NCI-H2196 (cell line): ENCODE measurements around the gene HMOX1.
A peak's percentile ranks its signal among the peaks of the same experiment; 100 is the strongest.

ENCODE experiments used
- DNase-seq: peaks from one replicate; lab custom pipeline; 2025; ENCODE audit not compliant: unreplicated experiment; lab: John Stamatoyannopoulos, UW

The HMOX1 gene, protein sequence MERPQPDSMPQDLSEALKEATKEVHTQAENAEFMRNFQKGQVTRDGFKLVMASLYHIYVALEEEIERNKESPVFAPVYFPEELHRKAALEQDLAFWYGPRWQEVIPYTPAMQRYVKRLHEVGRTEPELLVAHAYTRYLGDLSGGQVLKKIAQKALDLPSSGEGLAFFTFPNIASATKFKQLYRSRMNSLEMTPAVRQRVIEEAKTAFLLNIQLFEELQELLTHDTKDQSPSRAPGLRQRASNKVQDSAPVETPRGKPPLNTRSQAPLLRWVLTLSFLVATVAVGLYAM

DNA sequence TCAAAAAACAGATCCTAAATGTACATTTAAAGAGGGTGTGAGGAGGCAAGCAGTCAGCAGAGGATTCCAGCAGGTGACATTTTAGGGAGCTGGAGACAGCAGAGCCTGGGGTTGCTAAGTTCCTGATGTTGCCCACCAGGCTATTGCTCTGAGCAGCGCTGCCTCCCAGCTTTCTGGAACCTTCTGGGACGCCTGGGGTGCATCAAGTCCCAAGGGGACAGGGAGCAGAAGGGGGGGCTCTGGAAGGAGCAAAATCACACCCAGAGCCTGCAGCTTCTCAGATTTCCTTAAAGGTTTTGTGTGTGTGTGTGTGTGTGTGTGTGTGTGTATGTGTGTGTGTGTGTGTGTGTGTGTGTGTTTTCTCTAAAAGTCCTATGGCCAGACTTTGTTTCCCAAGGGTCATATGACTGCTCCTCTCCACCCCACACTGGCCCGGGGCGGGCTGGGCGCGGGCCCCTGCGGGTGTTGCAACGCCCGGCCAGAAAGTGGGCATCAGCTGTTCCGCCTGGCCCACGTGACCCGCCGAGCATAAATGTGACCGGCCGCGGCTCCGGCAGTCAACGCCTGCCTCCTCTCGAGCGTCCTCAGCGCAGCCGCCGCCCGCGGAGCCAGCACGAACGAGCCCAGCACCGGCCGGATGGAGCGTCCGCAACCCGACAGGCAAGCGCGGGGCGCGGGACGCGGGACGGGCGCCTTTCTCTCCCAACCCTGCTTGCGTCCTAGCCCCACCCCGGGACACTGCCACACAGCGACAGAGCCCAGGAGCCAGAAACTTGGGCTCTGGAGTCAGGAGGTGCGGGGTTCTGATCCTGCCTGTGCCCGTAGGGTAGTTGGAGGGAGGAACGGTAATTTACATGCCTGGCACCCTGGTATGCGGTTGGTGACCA lies at the start of gene HMOX1:
TSS of gene HMOX1 (plus strand) at position 560 of the 887 bp plus-strand sequence. CDS start at position 638, 78 bp downstream.
- peak; percentile 61 for DNase-seq

DNA sequence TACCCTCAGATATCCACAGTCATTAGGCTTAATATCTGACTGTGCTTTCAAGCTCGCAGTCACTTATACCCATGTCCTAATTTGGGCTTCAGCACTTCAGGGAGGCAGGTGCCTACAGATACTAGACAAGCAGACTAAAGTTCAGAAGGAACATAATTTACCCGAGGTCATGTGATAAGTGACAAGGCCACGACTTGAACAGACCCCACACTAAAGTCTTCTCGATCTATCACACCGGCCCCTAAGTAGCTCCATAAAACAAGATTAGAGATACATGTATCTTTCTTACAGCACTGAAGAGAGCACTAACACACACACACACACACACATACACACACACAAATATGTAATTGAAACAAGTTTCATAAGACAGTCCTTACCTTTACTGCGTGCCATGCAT lies 48.6 kb upstream of the HMOX1 start:
- no peak for DNase-seq

DNA sequence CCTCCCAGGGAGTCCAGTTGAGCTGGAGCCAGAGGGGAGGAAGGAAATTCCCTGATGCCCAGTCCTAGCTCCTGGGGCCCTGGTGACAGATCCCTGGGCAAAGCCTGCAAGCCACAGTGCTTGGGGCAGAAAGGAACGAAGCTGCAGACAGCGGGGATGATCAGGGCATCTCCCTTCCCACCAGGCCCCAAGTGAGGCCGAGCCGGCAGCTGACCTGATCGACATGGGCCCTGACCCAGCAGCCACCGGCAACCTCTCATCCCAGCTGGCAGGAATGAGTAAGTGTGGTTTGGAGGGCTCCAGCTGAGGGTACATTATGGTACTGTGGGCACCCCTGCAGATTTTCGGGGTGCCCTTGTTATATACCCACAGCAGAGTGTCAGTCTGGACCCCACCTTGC lies 47.7 kb upstream of the HMOX1 start:
- DNase-seq, result no peak

GRCh38 chr22:35334004-35334403 lies 46.9 kb upstream of the HMOX1 start:
- DNase-seq, result no peak

DNA sequence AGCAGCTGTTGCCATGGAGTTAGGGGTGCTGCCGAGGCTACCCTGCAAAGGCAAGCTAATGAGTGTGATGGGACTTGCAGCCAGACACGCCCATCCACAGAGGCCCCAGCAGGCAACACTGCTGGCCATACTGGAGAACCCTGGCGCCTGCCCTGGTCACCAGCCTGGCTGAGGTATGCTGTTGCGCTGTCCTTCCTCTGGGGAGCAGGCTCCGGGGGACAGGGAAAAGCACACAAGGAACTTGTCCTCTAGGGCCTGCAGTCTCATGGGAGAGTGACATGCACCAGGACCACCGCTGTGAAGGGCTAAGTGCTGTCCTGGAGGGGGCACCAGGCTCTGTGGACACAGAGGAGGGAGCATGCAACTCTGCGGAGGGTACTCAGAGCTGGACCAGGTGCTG lies 45.4 kb upstream of the HMOX1 start:
- no peak for DNase-seq

DNA sequence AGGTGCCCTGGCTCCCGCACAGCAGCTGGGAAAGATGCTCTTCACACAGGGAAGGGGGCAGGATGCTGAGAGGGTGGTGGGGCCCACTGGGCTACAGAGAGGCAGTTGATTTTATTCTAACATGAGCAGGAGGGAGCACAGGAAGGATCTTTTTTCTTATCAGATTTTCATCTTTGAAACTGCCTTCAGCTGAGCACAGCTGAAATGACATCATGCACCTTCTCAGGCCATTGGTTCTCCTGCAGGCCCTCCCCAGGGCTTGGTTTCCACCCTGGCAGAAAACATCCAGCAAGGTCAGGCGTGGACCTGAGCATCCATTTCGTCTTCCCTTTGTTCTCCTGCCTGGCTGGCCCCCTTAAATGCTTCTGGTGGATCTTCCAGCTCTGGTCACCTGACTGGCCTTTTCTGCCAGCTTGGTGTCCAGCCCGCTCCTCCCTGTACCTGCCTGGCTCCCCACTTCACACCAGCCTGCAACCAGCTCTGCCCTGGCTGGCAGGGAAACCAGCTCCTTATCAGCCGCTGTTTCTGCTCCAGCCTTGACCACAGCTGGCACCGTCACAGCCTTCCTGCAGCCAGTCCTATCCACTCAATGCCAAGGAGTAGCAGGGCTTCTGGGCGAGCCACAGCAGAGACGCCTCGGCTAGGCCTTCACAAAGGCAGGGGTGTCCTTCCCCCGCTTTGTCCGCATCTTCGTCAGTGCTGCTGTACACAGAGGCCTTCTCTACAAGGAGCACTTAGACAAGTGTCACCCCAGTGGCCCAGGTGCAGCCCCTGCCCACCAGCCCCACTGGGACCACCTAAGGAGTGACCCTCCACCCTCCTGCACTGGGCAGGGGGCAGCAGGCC lies 44.7 kb upstream of the HMOX1 start:
- DNase-seq, result peak; percentile 25

DNA sequence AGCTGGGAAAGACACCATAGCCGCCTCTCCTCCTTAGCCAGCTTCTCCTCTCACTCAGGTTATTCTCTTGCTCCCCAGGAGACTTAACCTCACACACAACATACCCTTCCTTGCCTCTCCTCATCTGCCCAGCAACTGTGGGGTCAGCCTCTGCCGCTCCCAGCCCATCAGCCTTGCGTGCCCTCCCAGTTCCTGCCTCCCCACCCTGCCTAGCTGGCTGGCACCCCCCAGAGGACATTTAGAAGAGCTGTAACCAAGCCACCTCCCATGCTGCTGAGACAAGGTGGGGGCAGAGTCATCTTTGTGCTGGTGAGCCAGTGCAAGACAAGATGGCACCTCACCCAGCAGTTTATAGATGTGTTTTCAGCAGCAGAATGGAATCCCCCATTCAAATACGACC lies 43.0 kb upstream of the HMOX1 start:
- DNase-seq, result no peak

DNA sequence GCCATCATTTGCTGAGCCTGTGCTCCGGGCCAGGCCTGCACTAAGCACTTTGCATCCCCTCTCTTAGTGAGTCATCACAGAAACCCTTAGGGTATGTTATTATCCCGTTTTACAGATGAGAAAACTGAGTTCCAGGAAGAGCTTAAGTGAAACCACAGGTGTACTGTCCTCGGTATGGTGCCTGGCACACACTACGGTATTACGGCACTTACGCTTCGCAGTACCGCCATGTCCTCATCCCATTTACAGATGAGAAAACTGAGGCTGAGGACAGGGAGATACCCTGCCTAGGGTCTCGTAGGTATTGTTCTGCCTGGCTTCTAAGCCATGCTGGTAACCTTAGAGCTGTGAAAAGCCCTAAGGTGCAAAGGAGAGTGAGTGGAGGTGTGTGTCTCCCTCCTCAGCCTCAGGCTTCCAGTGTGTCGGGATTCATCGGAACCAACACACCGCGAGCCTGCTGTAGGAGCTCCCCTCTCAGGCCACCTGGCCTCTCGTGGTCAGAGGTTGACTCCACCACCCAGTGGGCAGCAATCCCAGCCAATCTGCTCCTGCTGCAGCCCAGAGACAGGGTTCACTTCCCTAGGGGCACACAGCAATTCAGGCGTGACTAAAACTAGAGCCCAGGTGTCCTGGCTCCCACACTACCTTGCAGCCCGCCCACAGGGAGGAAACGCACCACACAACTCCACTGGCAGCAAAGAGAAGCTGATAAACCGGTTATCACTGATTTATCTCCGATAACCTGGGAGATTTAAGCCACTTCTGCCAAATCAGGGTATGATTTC lies 39.6 kb upstream of the HMOX1 start:
- DNase-seq, result no peak

DNA sequence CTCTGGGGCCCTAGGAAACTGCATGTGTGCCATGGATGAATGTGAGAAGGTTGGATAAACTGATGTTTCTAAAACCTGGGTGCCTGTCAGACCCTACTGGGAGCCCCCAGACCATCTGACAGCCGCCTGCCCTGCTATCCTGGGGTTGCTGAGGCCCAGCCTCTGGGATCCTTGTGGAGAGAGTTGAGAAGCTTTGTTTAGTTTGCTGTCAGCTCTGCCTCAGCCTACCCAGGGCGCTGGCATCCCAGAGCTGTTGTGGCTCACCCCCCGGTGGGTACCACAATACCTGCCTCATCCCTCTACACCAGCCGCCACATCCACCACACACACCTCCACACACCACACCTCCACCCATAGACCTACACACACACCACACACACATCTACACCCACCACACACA lies 38.5 kb upstream of the HMOX1 start:
- no peak for DNase-seq

DNA sequence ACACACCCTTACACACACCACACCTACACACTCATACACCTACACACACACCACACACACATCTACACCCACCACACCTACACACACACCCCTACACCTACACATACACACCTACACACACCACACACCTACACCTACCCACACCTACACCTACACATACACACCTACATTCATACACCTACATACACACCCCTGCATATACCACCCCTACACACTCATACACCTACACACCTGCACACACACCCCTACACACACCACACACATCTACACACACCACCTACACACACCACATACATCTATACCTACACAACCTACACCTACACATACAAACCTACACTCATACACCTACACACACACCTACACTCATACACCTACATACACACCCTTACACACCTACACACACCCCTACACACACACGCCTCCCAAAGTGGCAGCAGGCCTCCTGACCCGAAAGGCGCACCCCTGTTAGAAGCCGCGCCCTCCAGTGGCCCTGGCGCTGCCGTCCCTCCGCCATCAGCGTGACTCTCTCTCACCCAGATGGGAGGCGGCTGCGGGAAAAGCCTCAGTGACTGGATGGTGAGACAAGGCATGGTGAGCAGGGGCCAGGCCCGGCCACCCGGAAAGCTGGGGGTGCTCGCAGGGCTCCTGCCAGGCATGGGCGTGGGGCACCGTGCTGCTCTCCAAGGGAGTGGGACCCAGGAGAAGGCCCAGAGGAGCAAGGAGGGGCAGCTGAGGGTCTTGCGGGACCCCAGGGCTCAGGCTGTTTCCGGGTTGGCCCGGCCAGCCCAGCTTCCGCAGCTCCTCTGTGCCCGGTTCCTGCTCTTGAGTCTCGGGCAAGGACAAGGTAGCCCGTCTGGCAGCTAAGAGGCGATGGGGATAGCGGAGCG lies 37.0 kb upstream of the HMOX1 start:
- no peak for DNase-seq

- no peak for DNase-seq
Measured at GRCh38 chr22:35344956-35345690, 35.8 kb upstream of the HMOX1 start.

GRCh38 chr22:35345808-35346505 lies 34.9 kb upstream of the HMOX1 start:
- DNase-seq, result no peak

DNA sequence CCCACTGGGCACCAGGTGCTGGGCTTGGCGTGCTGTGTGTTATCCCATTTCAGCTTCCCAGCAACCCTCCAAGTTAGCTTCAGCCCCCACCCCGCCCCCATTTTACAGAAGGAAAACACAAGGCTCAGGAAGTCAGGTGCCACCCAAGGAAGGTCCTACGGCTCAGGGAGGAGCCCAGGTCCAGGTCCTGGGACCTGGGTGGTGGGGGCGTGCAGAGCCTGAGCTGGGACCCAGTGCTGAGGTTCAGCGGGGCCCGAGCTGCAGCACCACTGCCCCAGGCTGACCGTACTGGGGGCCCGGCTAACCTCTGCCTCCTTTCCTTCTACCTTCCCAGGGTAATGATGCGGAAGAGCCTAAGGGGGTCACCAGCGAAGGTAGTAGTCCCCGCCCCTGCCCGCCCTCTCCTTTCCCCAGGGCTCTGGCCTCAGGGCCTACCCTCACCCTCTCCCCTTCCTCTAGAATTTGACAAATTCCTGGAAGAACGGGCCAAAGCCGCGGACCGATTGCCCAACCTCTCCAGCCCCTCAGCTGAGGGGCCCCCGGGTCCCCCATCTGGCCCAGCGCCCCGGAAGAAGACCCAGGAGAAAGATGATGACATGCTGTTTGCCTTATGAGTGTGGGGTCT lies 34.2 kb upstream of the HMOX1 start:
- DNase-seq, result no peak

DNA sequence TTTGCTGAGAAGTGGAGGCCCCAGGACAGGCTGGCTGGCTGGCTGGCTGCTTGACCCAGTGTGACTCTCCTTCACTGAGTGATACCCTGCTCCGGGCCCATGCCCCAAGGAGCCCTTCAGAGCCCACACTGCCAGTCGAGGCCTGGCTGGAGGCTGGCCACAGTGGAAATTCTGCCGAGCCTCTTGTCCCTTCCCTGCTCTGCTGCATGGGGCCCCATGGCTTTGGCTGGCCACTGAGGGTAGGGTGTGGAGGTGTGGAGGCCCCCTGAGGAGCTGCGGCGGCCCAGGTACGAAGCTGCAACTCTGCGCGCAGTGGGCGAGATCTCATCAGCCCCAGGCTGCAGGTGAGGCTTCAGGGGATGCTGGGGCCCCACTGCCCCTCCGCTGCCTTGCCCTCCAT lies 33.4 kb upstream of the HMOX1 start:
- no peak for DNase-seq

- DNase-seq, result no peak
Measured at GRCh38 chr22:35348026-35348590, 32.8 kb upstream of the HMOX1 start.

- no peak for DNase-seq
Measured at GRCh38 chr22:35348703-35349102, 32.2 kb upstream of the HMOX1 start.

- no peak for DNase-seq
Measured at GRCh38 chr22:35349368-35349703, 31.6 kb upstream of the HMOX1 start.
